ENCODE data around the gene SCAI. TPM values are rescaled to one million over a fixed set of nuclear protein-coding genes. Genes with fewer than 3 reads are reported as not detected.

Gene SCAI
- total and polyA plus RNA-seq, 9 of the 15 experiments (the other 6 are each of a cell fraction or from before 2014, with no cell fraction given), result 0.70 to 12.4 (median 4.2) TPM

GRCh38 chr9:125189361-125190289, 46.3 kb upstream of the SCAI start, which contains the start of gene PPP6C (continued):
- TF ChIP-seq ZNF197 (CRISPR knock-in tag; IDR thresholded peaks at IDR 0.05; ENCODE audit: low read depth) (no peak), ZC3H11A (IDR thresholded peaks at IDR 0.05; ENCODE audit: low read depth, low read length) (no peak; the same call in 1 of the 2 replicates), ZNF76 (CRISPR knock-in tag; IDR thresholded peaks at IDR 0.05; ENCODE audit: borderline replicate concordance) (no peak), NFE2 (IDR thresholded peaks at IDR 0.05; ENCODE audit: low read depth) (peak; percentile 40; the same call in 1 of the 2 replicates), NCOA1 (IDR thresholded peaks at IDR 0.05; ENCODE audit: low read depth) (0 out of 2 replicates have a peak, but pooled peaks have one; percentile 10), CBFB (CRISPR knock-in tag; IDR thresholded peaks at IDR 0.05) (no peak), PREB (CRISPR knock-in tag; IDR thresholded peaks at IDR 0.05) (peak; percentile 49; the same call in 1 of the 2 replicates), POU5F1 (IDR thresholded peaks at IDR 0.05; ENCODE audit: borderline replicate concordance, low read depth, low read length, partially characterized antibody) (peak; percentile 100), ZNF785 (CRISPR knock-in tag; IDR thresholded peaks at IDR 0.05) (peak; percentile 96), FOXA3 (CRISPR knock-in tag; conservative IDR thresholded peaks at IDR 0.05 in 1 of 2, IDR thresholded peaks at IDR 0.05 in 1 of 2) (no peak; a peak in 1 of 4 replicates), ATF6 (CRISPR knock-in tag; IDR thresholded peaks at IDR 0.05) (peak; percentile 23; the same call in 1 of the 2 replicates), PML (IDR thresholded peaks at IDR 0.05; ENCODE audit: low read length) (0 out of 2 replicates have a peak, but pooled peaks have one; percentile 42), PHF20 (IDR thresholded peaks at IDR 0.05; ENCODE audit: partially characterized antibody) (peak; percentile 78), PCBP2 (IDR thresholded peaks at IDR 0.05; ENCODE audit: low read depth, low read length, poor library complexity, severe bottlenecking) (no peak), MEF2D (tag; conservative IDR thresholded peaks at IDR 0.05; ENCODE audit: low read depth) (no peak), HMBOX1 (IDR thresholded peaks at IDR 0.05) (no peak), MBD2 (IDR thresholded peaks at IDR 0.05; ENCODE audit: borderline replicate concordance, low read depth) (peak; percentile 88), ZBTB49 (CRISPR knock-in tag; IDR thresholded peaks at IDR 0.05; ENCODE audit: borderline replicate concordance) (no peak), HDAC8 (tag; IDR thresholded peaks at IDR 0.05) (no peak)

All from K562 (cell line).